GM10248 (cell line): ENCODE data around the gene ARHGEF25.
"Not testable (repeated sequence)": the region's sequence is repeated elsewhere in the genome, so short reads cannot be mapped to it uniquely, and the experiment has no call there.

Source experiments
- CTCF ChIA-PET: fragments of 300-600 bp; sonication (Branson Sonifier 250); formaldehyde crosslinking; extraction: SDS; loops from one replicate; lab custom pipeline; 2021; ENCODE audit warnings: antibody characterized with exemption; lab: Yijun Ruan, JAX
- POLR2A ChIA-PET: fragments of 350-650 bp; sonication (Branson Sonifier 250); formaldehyde crosslinking; extraction: SDS; loops from one replicate; lab custom pipeline; 2020; ENCODE audit warnings: antibody characterized with exemption; lab: Yijun Ruan, JAX
- DNase-seq: peaks from one replicate; pipeline ENCODE4 v3.0.0; 2012; ENCODE audit errors: extremely low spot score
- TF ChIP-seq, protein P1 (sequence below): IDR thresholded peaks from 2 replicates; pipeline ENCODE4 v1.5.1; 2012; ENCODE audit warnings: mild to moderate bottlenecking, low read depth; ENCODE audit errors: extremely low read depth, missing control alignments, control extremely low read depth

ARHGEF25 gene

DNA sequence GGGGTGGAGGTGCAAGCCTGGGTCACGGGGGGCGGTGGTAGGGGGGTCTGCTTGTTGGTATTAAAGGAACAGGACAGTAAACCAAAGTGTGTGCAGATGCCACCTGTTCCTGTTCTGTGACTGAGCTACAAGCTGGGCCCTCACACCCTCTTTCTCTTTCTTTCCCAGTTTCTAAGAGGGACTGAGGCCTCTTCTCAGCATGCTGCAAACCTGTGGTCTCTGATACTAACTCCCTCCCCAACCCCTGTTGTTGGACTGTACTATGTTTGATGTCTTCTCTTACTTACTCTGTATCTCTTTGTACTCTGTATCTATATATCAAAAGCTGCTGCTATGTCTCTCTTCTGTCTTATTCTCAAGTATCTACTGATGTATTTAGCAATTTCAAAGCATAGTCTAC lies 27.2 kb upstream of the ARHGEF25 start:
- DNase-seq, result no peak
- CTCF ChIA-PET, result interaction anchor here (0.8 to 7.5 kb wide), 32 partner anchors 8 to 436 kb away, joined by 3 to 155 read pairs (median 8); partner anchors contain the start of genes ARHGEF25, B4GALNT1, DCTN2 and DTX3
- TF ChIP-seq, protein P1, sequence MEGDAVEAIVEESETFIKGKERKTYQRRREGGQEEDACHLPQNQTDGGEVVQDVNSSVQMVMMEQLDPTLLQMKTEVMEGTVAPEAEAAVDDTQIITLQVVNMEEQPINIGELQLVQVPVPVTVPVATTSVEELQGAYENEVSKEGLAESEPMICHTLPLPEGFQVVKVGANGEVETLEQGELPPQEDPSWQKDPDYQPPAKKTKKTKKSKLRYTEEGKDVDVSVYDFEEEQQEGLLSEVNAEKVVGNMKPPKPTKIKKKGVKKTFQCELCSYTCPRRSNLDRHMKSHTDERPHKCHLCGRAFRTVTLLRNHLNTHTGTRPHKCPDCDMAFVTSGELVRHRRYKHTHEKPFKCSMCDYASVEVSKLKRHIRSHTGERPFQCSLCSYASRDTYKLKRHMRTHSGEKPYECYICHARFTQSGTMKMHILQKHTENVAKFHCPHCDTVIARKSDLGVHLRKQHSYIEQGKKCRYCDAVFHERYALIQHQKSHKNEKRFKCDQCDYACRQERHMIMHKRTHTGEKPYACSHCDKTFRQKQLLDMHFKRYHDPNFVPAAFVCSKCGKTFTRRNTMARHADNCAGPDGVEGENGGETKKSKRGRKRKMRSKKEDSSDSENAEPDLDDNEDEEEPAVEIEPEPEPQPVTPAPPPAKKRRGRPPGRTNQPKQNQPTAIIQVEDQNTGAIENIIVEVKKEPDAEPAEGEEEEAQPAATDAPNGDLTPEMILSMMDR, result no peak
- POLR2A ChIA-PET, result no interaction called here

DNA sequence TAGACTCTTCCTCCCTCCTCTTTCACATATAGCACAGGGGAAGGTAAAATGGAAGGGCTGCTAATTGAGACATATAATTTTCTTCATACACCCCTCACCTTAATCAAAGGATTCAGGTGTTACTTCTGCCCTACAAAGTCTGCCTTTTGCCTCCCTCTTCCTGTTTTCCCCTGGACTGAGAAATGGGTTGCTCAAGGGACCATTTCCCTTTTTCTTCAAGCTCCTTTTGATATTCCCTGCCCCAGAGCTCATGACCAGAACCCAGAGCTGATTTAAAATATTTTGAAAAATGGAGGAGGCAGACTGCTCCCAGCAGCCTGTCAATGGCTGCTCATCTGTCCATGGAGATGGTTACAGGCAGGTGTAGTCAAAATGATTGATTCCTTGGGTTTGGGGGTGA lies 26.5 kb upstream of the ARHGEF25 start:
- ChIA-PET POLR2A (no interaction called here), CTCF (interaction anchor here (0.8 to 7.5 kb wide), 14 partner anchors 7 to 436 kb away, joined by 3 to 155 read pairs (median 37); partner anchors contain the start of genes ARHGEF25, B4GALNT1, DTX3 and OS9)
- TF ChIP-seq, protein P1, result no peak
- no peak for DNase-seq

DNA sequence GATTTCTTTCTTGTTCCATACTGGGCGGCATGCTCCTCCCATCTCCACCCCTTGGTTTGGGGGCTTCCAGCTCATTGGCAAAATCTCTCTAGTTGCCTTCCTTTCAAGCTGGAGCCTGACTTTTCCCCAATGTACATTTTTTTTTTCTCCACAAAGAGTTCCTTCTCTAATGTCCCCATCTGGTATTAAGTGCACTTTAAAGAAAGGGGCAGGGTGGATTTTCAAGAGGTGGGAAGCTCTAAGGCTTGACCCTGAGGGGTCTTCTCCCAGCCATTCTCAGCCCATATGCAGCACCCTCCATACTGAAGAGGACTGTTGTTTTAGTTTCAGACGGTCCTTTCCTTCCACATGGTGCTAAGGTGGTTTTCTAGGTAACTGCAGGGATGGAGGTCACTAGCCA lies 26.1 kb upstream of the ARHGEF25 start:
- DNase-seq, result no peak
- ChIA-PET CTCF (interaction anchor here (1.4 to 7.5 kb wide), 10 partner anchors 7 to 140 kb away, joined by 3 to 155 read pairs (median 55); partner anchors contain the start of genes ARHGEF25, B4GALNT1, DTX3 and OS9), POLR2A (no interaction called here)
- TF ChIP-seq, protein P1, result no peak

DNA sequence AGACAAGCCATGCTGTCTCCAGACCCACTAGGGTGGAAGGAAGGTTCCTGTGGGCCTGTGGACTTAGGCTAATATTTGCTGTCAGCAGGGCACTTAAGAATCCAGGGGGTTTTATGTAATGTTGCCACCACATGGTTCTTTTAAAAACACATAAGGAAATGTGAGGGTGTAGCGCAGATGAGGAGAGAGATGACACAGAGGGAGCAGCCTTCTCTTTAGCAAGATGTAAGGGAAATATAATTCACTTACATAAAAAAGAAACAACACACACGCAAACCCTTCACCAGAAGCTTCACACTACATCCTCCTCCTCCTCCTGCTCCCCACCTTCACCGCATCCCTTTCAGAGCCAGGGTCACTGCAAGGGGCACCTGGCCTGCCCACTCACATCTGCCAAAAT lies 25.1 kb upstream of the ARHGEF25 start:
- TF ChIP-seq, protein P1, result no peak
- POLR2A ChIA-PET, result no interaction called here
- no peak for DNase-seq
- CTCF ChIA-PET, result interaction anchor here (1.4 to 7.5 kb wide), 7 partner anchors 13 to 139 kb away, joined by 3 to 155 read pairs (median 47); partner anchors contain the start of genes ARHGEF25, DTX3 and OS9

DNA sequence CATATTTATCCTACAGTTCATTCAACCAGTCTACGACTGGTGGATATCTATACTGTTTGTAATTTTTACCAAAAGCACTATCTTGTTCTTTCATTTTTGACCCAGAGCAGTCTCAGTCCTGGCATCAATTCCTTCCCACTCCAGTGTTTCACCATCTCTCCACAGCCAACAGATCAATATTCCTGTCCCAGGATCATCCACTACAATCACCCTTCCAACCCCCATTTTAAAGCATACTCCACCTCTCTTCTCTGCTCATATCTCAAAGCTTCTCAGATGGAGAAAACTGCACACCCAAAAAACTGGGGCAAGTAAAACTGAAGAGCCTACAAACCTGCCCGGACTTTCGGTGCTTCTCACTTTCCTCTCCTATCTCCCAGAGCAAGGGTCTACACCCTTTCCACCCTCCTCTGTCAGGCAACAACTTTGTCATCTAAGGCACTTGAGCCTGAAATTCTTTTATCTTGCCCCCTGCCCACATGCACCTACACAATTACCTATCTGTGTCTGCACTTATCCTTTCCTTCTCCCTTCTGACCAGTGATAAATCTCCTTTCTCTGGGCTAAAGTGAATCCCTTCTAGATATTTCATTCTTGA lies 24.3 kb upstream of the ARHGEF25 start:
- POLR2A ChIA-PET, result no interaction called here
- CTCF ChIA-PET, result interaction anchor here (7.5 kb wide), 1 partner anchor 17 kb away, joined by 134 read pairs; no protein-coding TSS in a partner anchor
- TF ChIP-seq, protein P1, result no peak
- DNase-seq, result no peak

DNA sequence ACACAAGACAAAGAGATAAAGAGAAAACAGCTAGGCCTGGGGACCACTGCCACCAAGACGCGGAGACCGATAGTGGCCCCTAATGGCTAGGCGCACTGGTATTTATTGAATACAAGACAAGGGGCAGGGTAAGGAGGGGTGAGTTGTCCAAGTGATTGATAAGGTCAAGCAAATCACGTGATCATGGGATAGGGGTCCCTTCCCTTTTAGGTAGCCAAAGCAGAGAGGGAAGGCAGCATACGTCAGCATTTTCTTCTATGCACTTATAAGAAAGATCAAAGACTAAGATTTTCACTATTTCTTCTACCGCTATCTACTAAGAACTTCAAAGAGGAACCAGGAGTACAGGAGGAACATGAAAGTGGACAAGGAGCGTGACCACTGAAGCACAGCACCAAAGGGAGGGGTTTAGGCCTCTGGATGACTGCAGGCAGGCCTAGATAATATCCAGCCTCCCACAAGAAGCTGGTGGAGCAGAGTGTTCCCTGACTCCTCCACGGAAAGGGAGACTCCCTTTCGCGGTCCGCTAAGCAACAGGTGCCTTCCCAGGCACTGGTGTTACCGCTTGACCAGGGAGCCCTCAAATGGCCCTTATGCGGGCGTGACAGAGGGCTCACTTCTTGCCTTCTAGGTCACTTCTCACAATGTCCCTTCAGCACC lies 22.2 kb upstream of the ARHGEF25 start:
- CTCF ChIA-PET, result interaction anchor here (1.2 kb wide), 1 partner anchor 9 kb away, joined by 3 read pairs; no protein-coding TSS in a partner anchor
- POLR2A ChIA-PET, result interaction anchor here (0.8 kb wide), 1 partner anchor 236 kb away, joined by 3 read pairs; no protein-coding TSS in a partner anchor

More for the DNA sequence above, 22.2 kb upstream of the ARHGEF25 start:
- DNase-seq, result not testable (repeated sequence)
